HFFc6 (cell line): ENCODE results near the gene CERS1. TPM values are rescaled to one million over a fixed set of nuclear protein-coding genes. Genes with fewer than 3 reads are reported as not detected.

Experiments used
- DNase-seq: peaks from one replicate; pipeline ENCODE4 v3.0.0-alpha.2; 2018
- H3K27ac Mint-ChIP-seq: 2 replicates; pipeline ENCODE4 v1.8.0; 2020; ENCODE audit warnings: mild to moderate bottlenecking, mixed read lengths
- H3K27me3 Mint-ChIP-seq: 2 replicates; pipeline ENCODE4 v1.8.0; 2021; ENCODE audit warnings: mild to moderate bottlenecking, moderate library complexity, mixed read lengths; ENCODE audit not compliant: insufficient read depth
- H3K36me3 Mint-ChIP-seq: 2 replicates; pipeline ENCODE4 v1.8.0; 2021; ENCODE audit warnings: low read depth, mixed read lengths
- H3K4me1 Mint-ChIP-seq: 2 replicates; pipeline ENCODE4 v1.8.0; 2020; ENCODE audit warnings: low read depth, mixed read lengths
- H3K4me3 Mint-ChIP-seq: 2 replicates; pipeline ENCODE4 v1.8.0; 2020; ENCODE audit warnings: mild to moderate bottlenecking, moderate library complexity, mixed read lengths
- H3K9me3 Mint-ChIP-seq: 2 replicates; pipeline ENCODE4 v1.8.0; 2020; ENCODE audit warnings: mild to moderate bottlenecking, mixed read lengths
- CTCF ChIP-seq: fragments of 200-600 bp; sonication (generic); IDR thresholded peaks from 2 replicates; pipeline ENCODE4 v1.5.0; 2021; ENCODE audit warnings: antibody characterized with exemption, mild to moderate bottlenecking
- total RNA-seq, 6 experiments: library from RNA; stranded (reverse); fragmentation: NEBNext Ultra II Directional; extraction: Animal tissue kit (Norgen Biotek cat#: 25700); gene quantifications; 2 replicates in 1 of 6; 3 replicates in 5 of 6; pipeline ENCODE4 v1.2.3, GENCODE V29; 2021

Gene CERS1
- total RNA-seq, 6 experiments from 2014 or later = 0.96 to 2.1 (median 1.3) TPM

GRCh38 chr19:18856385-18857126 lies 39.4 kb downstream of the CERS1 start:
- Mint-ChIP-seq H3K27ac (peak overlapping the region; percentile 27; the same call in 1 of the 2 replicates), H3K9me3 (no peaks in the 10 kb centered on the region), H3K4me3 (no peak overlapping the region), H3K4me1 (no peaks in the 10 kb centered on the region), H3K27me3 (peaks cover 2% of the 10 kb centered on the region), H3K36me3 (peaks cover 15% of the 10 kb centered on the region; the same call in 1 of the 2 replicates)
- peak; percentile 36 for DNase-seq
- TF ChIP-seq CTCF = peak; percentile 56

DNA sequence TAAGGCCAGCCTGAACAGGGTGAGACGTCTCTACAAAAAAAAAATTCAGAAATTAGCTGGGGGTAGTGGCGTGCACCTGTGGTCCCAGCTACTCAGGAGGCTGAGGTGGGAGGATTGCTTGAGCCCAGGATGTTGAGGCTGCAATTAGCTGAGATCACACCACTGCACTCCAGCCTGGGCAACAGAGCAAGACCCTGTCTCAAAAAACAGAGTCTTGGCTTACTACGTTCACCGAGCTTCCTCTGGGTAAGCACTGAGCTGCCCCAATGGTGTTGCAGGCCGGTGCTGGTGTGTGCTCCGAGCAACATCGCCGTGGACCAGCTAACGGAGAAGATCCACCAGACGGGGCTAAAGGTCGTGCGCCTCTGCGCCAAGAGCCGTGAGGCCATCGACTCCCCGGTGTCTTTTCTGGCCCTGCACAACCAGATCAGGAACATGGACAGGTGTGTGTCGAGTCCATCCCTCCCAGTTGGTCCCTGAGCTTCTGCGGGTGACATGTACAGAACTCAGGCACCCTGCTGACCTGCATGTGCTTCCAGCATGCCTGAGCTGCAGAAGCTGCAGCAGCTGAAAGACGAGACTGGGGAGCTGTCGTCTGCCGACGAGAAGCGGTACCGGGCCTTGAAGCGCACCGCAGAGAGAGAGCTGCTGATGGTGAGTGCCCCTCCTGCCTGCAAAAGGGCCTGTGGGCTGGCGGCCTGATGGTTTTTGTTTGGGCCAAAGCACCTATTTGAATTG lies 40.1 kb downstream of the CERS1 start:
- Mint-ChIP-seq H3K9me3 (no peaks in the 10 kb centered on the region), H3K36me3 (peaks cover 11% of the 10 kb centered on the region; the same call in 1 of the 2 replicates), H3K27ac (peak overlapping the region; percentile 27; the same call in 1 of the 2 replicates), H3K4me1 (no peaks in the 10 kb centered on the region), H3K4me3 (no peak overlapping the region), H3K27me3 (no peaks in the 10 kb centered on the region; the same call in 1 of the 2 replicates)
- no peak for TF ChIP-seq CTCF
- no peak for DNase-seq

- peaks cover 16% of the 10 kb centered on the region; the same call in 1 of the 2 replicates for H3K36me3 Mint-ChIP-seq
- DNase-seq = no peak
- no peaks in the 10 kb centered on the region for H3K9me3 Mint-ChIP-seq
- no peak overlapping the region for H3K4me3 Mint-ChIP-seq
- H3K27me3 Mint-ChIP-seq = no peaks in the 10 kb centered on the region; the same call in 1 of the 2 replicates
- TF ChIP-seq CTCF = no peak
- H3K27ac Mint-ChIP-seq = no peak overlapping the region
- H3K4me1 Mint-ChIP-seq = peaks cover 5% of the 10 kb centered on the region
These were observed 41.0 kb downstream of the CERS1 start for GRCh38 chr19:18854982-18855381.

- peaks cover 16% of the 10 kb centered on the region; the same call in 1 of the 2 replicates for H3K36me3 Mint-ChIP-seq
- H3K27me3 Mint-ChIP-seq = no peaks in the 10 kb centered on the region; the same call in 1 of the 2 replicates
- H3K4me3 Mint-ChIP-seq = no peak overlapping the region
- peaks cover 16% of the 10 kb centered on the region for H3K4me1 Mint-ChIP-seq
- no peak for DNase-seq
- H3K27ac Mint-ChIP-seq = no peak overlapping the region
- no peaks in the 10 kb centered on the region for H3K9me3 Mint-ChIP-seq
- 0 out of 2 replicates have a peak, but pooled peaks have one; percentile 9 for TF ChIP-seq CTCF
These were observed 42.1 kb downstream of the CERS1 start for GRCh38 chr19:18853755-18854427.

- no peak for DNase-seq
- no peaks in the 10 kb centered on the region; the same call in 1 of the 2 replicates for H3K27me3 Mint-ChIP-seq
- no peak overlapping the region for H3K27ac Mint-ChIP-seq
- TF ChIP-seq CTCF = no peak
- H3K9me3 Mint-ChIP-seq = no peaks in the 10 kb centered on the region
- H3K4me3 Mint-ChIP-seq = no peak overlapping the region
- H3K4me1 Mint-ChIP-seq = peaks cover 29% of the 10 kb centered on the region
- H3K36me3 Mint-ChIP-seq = peaks cover 16% of the 10 kb centered on the region; the same call in 1 of the 2 replicates
These were observed 43.3 kb downstream of the CERS1 start for GRCh38 chr19:18852648-18853047.
